Measurements from ENCODE around the gene HNRNPA1L2. TPM values are rescaled to one million over a fixed set of nuclear protein-coding genes. Genes with fewer than 3 reads are reported as not detected.

HNRNPA1L2 gene
- total RNA-seq, 1 experiment from 2014 or later: 10.6 TPM

- no peak for TF ChIP-seq CTCF (conservative IDR thresholded peaks at IDR 0.05)
- Histone ChIP-seq H4K91ac (ENCODE audit: insufficient read length, low read depth, low read length) (no peak overlapping the region), H4K20me1 (ENCODE audit: control insufficient read depth, insufficient read depth, insufficient read length) (no peaks in the 10 kb centered on the region), H3K79me1 (ENCODE audit: insufficient read depth, low read depth, low read length, poor library complexity, severe bottlenecking) (no peaks in the 10 kb centered on the region), H2BK5ac (ENCODE audit: insufficient read length, low read length) (no peak overlapping the region), H3K9ac (ENCODE audit: extremely low read depth, insufficient read length, low read length) (peak overlapping the region; percentile 76), H3K27me3 (ENCODE audit: insufficient read depth, low read length) (no peaks in the 10 kb centered on the region), H3T11ph (ENCODE audit: low read length) (no peak overlapping the region), H3K4me1 (ENCODE audit: insufficient read depth, low read length) (no peaks in the 10 kb centered on the region), H3K18ac (ENCODE audit: insufficient read length, low read depth, low read length) (peak overlapping the region; percentile 97), H4K5ac (ENCODE audit: insufficient read length, low read depth, low read length) (no peak overlapping the region), H3K23ac (ENCODE audit: insufficient read length, low read depth, low read length) (no peak overlapping the region), H3K4ac (ENCODE audit: low read depth, low read length) (no peak overlapping the region), H3K56ac (ENCODE audit: insufficient read length, low read depth, low read length) (no peak overlapping the region), H3K79me2 (ENCODE audit: insufficient read depth, low read length) (no peaks in the 10 kb centered on the region), H2AFZ (ENCODE audit: low read length) (no peak overlapping the region), H2BK15ac (ENCODE audit: low read depth, low read length) (no peak overlapping the region), H3K4me2 (ENCODE audit: insufficient read depth, insufficient read length, low read length) (peak overlapping the region; percentile 90), H3K14ac (ENCODE audit: insufficient read depth, low read length) (peak overlapping the region; percentile 95; the same call in 1 of the 2 replicates), H3K27ac (ENCODE audit: insufficient read length, low read depth, low read length) (no peak overlapping the region), H2AK5ac (ENCODE audit: insufficient read length, low read length) (no peak overlapping the region), H2BK120ac (ENCODE audit: low read depth, low read length, poor library complexity, severe bottlenecking) (no peak overlapping the region), H3K9me3 (ENCODE audit: control insufficient read depth, low read depth, low read length) (no peaks in the 10 kb centered on the region), H4K8ac (replicated peaks; ENCODE audit: insufficient read length, low read depth, low read length) (no peak overlapping the region), H2BK20ac (ENCODE audit: low read depth, low read length, poor library complexity, severe bottlenecking) (no peak overlapping the region), H2BK12ac (ENCODE audit: insufficient read length, low read depth, low read length) (no peak overlapping the region), H3K23me2 (ENCODE audit: insufficient read length, low read depth, low read length, poor library complexity, severe bottlenecking) (peaks cover 7% of the 10 kb centered on the region)
- H3K27me3 Mint-ChIP-seq (ENCODE audit: low read depth): no peaks in the 10 kb centered on the region; the same call in 1 of the 2 replicates
- peaks cover 9 to 12% of the 10 kb centered on the region in 2 experiments for H3K4me1 Mint-ChIP-seq
- no peaks in the 10 kb centered on the region; a peak in 1 of 7 replicates for H3K36me3 Mint-ChIP-seq (ENCODE audit: insufficient read depth in 1 of 3, low read depth in 3 of 3)
- H3K4me3 Mint-ChIP-seq: peak overlapping the region; percentile 67 to 80
- no peaks in the 10 kb centered on the region for H3K9me3 Mint-ChIP-seq
- peak overlapping the region in 2 of 3 experiments; percentile 87 to 91; a peak in 2 of 7 replicates for H3K27ac Mint-ChIP-seq
- DNase-seq: no peak
- WGBS (ENCODE audit: extremely low coverage, insufficient read length, low lambda C conversion rate): no CpG with 5 or more reads among the region's 13 CpGs
These were observed 43.0 kb upstream of the HNRNPA1L2 start for GRCh38 chr13:52599037-52599847.
